AG09319 (cell line): Measurements from ENCODE around the gene LEMD1.
"Not testable (repeated sequence)": the region's sequence is repeated elsewhere in the genome, so short reads cannot be mapped to it uniquely, and the experiment has no call there.

Experiments used
- DNase-seq: peaks from one replicate; pipeline ENCODE4 v3.0.0-alpha.2; 2010; ENCODE audit warnings: low read depth; ENCODE audit errors: extremely low read depth
- TF ChIP-seq, protein P1 (sequence below): IDR thresholded peaks from 2 replicates; pipeline ENCODE4 v1.5.1; 2011; ENCODE audit warnings: low read depth, mild to moderate bottlenecking, inconsistent platforms, low read length, moderate library complexity

LEMD1 gene

DNA sequence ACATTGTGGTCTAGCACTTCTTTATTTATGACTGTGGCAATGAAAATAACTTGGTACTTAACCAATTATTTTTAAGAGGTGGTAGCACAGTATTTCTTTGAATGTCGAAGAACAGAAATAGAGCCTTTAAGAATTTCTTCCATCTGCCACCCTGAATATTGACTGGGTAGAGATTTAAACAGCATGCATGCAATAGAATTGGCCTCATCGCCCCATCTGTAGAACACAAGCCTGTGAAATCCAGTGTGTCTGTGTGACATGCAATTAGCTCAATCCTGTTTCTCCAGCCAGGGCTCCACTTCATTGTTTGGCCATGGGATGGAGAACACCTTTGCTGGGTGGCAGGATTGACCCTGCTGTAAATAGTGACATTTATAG is 48.1 kb downstream of the LEMD1 start:
- DNase-seq = no peak

DNA sequence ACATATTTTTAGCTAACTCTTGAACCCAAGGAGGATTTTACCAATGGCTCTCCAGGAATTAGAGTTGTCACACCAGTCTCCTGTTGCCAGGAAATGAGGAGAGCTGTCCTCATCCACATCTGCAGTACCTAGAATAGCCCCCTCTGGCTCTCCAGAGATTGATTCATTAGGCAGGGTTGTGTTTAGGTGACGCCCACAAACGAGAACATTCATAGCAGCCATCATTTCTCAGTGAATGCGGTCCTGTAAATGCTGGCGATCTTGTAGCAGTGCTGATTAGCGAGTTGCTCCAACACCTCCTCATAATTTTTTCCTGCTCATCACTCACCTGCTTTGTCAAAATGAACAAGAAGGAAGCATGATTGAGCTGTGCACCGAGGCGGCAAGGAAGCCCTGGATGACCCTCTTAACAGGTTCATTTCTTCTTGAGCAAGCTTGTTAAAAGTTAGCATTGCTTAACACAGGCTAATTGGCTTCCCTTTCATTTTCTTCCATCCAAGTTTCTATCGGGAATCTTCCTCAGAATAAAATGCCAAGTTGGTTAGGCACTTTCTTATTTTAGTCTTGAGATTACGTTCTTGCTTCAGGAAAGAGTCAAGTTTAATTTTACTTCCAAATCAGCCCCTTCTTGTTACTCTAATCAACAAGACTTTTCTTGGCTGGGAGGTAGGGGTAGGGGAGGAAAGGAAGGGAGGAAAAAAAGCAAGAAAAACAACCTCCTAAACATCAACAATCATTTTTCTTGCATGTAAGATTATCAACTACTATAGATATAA is 48.6 kb downstream of the LEMD1 start:
- TF ChIP-seq, protein P1, sequence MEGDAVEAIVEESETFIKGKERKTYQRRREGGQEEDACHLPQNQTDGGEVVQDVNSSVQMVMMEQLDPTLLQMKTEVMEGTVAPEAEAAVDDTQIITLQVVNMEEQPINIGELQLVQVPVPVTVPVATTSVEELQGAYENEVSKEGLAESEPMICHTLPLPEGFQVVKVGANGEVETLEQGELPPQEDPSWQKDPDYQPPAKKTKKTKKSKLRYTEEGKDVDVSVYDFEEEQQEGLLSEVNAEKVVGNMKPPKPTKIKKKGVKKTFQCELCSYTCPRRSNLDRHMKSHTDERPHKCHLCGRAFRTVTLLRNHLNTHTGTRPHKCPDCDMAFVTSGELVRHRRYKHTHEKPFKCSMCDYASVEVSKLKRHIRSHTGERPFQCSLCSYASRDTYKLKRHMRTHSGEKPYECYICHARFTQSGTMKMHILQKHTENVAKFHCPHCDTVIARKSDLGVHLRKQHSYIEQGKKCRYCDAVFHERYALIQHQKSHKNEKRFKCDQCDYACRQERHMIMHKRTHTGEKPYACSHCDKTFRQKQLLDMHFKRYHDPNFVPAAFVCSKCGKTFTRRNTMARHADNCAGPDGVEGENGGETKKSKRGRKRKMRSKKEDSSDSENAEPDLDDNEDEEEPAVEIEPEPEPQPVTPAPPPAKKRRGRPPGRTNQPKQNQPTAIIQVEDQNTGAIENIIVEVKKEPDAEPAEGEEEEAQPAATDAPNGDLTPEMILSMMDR = no peak
- no peak for DNase-seq

More for the DNA sequence above, 48.1 kb downstream of the LEMD1 start:
- TF ChIP-seq, protein P1 = no peak

DNA sequence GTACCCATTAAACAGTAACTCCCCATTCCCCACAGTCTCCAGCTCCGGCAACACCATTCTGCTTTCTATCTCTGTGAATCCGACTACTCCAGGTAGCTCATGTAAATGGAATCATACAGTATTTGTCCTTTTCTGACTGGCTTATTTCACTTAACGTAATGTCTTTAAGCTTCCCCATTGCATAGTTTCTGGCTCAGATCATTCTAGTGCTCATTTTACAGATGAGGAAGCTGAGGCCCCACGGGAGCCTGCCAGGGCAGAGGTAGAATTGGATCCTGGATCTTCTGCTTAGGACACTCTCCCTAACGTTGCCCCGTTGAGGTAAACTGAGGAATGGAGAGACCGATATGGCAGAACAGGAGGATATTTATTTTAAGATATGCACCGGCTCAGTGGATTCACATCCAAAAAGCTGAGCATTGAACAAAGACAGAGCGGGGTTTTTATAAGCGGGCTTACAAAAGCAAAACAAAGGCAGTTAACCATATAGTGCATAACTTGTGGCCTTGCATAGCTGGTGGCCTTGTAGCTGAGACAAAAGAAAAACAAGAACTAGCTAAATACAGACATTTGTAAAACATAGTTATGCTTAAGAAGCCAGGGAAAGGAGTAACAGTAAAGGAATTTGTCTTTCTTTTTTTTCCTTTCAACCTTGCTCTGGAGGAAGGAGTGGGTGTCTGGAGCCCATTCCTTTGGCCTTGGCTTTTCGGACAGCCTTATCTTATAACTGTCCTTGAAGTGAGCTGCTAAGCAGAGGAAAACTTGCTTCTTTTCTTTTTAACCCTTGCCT is 49.8 kb downstream of the LEMD1 start:
- DNase-seq = no peak
- TF ChIP-seq, protein P1 = no peak

DNA sequence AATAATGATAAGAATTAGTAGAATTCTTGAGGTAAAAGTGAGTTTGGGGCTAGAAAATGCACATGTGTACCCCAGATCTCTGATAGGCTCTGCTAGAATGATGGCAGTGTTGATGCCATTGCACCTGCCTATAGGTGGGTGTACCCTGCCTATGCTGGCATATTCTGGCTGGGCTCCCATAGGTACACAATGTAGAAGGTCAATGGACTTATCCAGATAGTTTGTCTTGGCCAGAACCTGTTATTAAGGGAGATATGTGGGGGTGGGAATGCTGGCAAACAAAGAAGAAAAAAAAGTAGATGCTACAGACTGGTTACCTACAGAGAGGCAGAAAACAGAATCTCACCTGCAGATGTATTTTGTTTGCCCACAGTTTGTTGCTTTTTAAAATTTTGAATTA is 51.1 kb downstream of the LEMD1 start:
- DNase-seq = no peak
- TF ChIP-seq, protein P1 = no peak

DNA sequence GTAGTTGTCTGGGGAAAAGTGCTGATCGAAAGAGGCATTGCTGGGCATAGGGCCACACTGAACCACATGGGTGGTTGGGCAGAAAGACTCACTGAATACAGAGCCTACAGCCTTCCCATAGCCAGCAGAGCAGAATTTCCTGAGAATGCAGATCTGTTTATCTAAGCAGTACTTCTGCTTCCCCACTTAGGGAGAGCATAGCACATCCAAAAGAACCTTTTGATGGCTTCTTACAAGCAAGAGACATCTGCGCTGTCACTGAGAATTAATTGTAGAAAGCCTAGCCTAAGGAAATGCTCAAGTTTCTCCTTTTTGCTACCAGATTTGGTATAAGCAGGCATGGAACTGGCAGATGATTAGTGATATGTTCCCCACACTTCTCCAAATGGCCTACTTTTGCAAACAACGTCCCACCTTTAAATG is 52.1 kb downstream of the LEMD1 start:
- no peak for DNase-seq
- TF ChIP-seq, protein P1 = no peak

DNA sequence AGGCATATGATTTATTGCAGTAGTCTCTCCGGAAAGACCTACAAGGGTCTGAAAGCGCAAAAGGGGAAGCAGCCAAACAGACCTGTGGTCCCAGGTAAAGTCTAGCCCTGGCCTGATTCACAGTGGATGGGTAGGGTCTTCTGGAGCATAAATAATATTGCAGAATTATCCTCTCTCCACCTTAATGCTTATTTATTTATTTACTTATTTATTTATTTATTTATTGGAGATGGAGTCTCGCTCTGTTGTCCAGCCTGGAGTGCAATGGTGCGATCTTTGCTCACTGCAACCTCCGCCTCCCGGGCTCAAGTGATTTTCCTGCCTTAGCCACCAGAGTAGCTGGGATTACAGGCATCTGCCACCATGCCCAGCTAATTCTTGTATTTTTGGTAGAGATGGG is 53.4 kb downstream of the LEMD1 start:
- no peak for DNase-seq
- TF ChIP-seq, protein P1 = no peak

DNA sequence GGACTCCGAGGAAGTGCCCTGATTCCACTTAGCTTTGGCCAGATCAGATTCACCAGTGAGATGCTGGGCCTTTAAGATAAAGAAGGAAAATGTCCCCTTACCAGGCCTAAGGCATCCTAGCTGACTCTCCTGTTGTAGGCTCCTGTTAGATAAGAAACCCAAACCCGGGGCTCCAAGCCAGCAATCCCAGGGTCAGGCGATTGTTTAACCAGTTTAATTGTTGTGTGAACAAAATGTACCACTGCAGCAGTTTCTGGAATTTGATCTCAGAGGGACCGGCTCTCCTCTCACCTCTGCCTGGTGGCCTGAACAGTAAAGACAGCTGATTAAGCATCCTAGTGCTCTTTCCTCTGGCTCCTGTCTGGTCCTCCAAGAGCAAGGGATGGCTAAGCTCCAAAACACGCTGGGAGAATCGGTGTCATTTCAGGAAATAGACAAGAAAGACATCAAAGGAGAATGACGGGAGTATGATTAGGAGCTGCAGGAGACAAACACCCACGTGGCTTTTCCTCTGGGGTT is 55.9 kb downstream of the LEMD1 start:
- TF ChIP-seq, protein P1 = no peak
- DNase-seq = no peak

DNA sequence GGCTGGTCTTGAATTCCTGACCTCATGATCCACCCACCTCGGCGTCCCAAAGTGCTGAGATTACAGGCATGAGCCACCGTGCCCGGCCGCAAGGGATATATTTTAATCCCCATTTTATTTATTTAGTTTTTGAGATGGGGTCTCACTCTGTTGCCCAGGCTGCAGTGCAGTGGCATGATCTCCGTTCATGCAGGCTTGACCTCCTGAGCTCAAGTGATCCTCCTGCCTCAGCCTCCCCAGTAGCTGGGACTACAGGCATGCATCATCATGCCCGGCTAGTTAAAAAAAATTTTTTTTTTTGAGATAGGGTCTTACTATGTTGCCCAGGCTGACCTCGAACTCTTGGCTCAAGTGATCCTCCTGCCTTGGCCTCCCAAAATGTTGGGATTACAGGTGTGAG is 56.8 kb downstream of the LEMD1 start:
- DNase-seq = not testable (repeated sequence)
